Smooth muscle cell (in vitro differentiated cells): Measurements from ENCODE around the gene AFDN. TPM values are rescaled to one million over a fixed set of nuclear protein-coding genes. Genes with fewer than 3 reads are reported as not detected.

Source experiments
- DNase-seq: peaks from one replicate; lab custom pipeline; 2025; ENCODE audit not compliant: unreplicated experiment; lab: John Stamatoyannopoulos, UW
- H2AFZ ChIP-seq: fragments of 200-600 bp; sonication (generic); 2 replicates; pipeline ENCODE4 v1.6.0; 2016; ENCODE audit warnings: antibody characterized with exemption, low read depth, mild to moderate bottlenecking
- H3F3A ChIP-seq: fragments of 200-600 bp; sonication (generic); 2 replicates; pipeline ENCODE4 v1.6.0; 2017; ENCODE audit warnings: antibody characterized with exemption, low read depth
- H3K27ac ChIP-seq: fragments of 200-600 bp; sonication (generic); 2 replicates; pipeline ENCODE4 v1.5.1; 2016; ENCODE audit warnings: low read depth, mild to moderate bottlenecking
- H3K27me3 ChIP-seq: fragments of 200-600 bp; sonication (generic); 2 replicates; pipeline ENCODE4 v1.6.1; 2016; ENCODE audit warnings: low read depth, mild to moderate bottlenecking
- H3K36me3 ChIP-seq: fragments of 200-600 bp; sonication (generic); 2 replicates; pipeline ENCODE4 v1.5.1; 2016; ENCODE audit warnings: low read depth
- H3K4me1 ChIP-seq: fragments of 200-600 bp; sonication (generic); 2 replicates; pipeline ENCODE4 v1.5.1; 2016; ENCODE audit warnings: low read depth
- H3K4me2 ChIP-seq: fragments of 200-600 bp; sonication (generic); 2 replicates; pipeline ENCODE4 v1.6.0; 2016; ENCODE audit warnings: mild to moderate bottlenecking
- H3K4me3 ChIP-seq: fragments of 200-600 bp; sonication (generic); 2 replicates; pipeline ENCODE4 v1.5.1; 2016; ENCODE audit warnings: mild to moderate bottlenecking
- H3K79me2 ChIP-seq: fragments of 200-600 bp; sonication (generic); 2 replicates; pipeline ENCODE4 v1.6.0; 2016; ENCODE audit warnings: low read depth, mild to moderate bottlenecking
- H3K9ac ChIP-seq: fragments of 200-600 bp; sonication (generic); 2 replicates; pipeline ENCODE4 v1.6.0; 2016; ENCODE audit warnings: low read depth
- H3K9me3 ChIP-seq: fragments of 200-600 bp; sonication (generic); replicated peaks from 2 replicates; pipeline ENCODE4 v1.5.1; 2016; ENCODE audit warnings: low read depth
- H4K20me1 ChIP-seq: fragments of 200-600 bp; sonication (generic); 2 replicates; pipeline ENCODE4 v1.6.0; 2016; ENCODE audit warnings: low read depth
- CTCF ChIP-seq: fragments of 200-600 bp; sonication (generic); IDR thresholded peaks from 2 replicates; pipeline ENCODE4 v1.5.1; 2017; ENCODE audit warnings: borderline replicate concordance, mild to moderate bottlenecking, antibody characterized with exemption; ENCODE audit not compliant: insufficient read depth, poor library complexity, severe bottlenecking
- WGBS: methylation state at CpG from one replicate; pipeline ENCODE4 v1.1.7; 2016; ENCODE audit warnings: low lambda C conversion rate; 5-methylcytosine and 5-hydroxymethylcytosine counted together
- polyA plus RNA-seq: library from polyadenylated mRNA; unstranded; fragments of >200 nt; fragmentation: Nextera tagmentation; extraction: Ambion mirVana; gene quantifications from 2 replicates; pipeline ENCODE4 v1.2.1, GENCODE V29; 2016
- total RNA-seq: library from RNA; depleted of rRNA; stranded (reverse); fragments of >200 nt; gene quantifications from 2 replicates; pipeline ENCODE4 v1.2.3, GENCODE V29; 2014

Gene AFDN
- total and polyA plus RNA-seq, 2 experiments from 2014 or later: 52.3 to 98.8 TPM

DNA sequence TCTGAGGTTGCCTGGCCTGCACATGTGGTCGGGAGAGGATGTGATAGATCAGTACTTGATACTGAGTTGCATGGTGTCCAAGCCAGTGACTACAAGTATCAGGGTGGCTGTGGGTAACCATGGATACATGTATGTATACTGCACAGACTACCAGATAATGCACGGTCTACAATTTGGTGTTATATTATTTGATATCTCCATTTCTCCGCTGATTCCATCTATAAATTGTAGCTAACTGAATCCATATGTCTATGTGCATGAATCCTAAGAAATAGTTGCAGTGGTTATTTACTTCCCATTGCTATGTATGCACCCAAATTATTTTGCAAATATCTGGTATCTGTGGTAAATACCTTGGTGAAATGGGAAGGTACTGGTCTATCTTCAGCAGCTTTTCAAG is 87.0 kb downstream of the AFDN start:
- Histone ChIP-seq H3K27me3 (no peaks in the 10 kb centered on the region), H3K9me3 (no peaks in the 10 kb centered on the region), H3K4me1 (no peaks in the 10 kb centered on the region), H3K27ac (no peak overlapping the region), H3K9ac (no peak overlapping the region), H4K20me1 (no peaks in the 10 kb centered on the region), H2AFZ (no peak overlapping the region), H3K36me3 (peaks cover 19% of the 10 kb centered on the region), H3K4me2 (no peak overlapping the region), H3K79me2 (peaks cover 2% of the 10 kb centered on the region), H3F3A (peaks cover 4% of the 10 kb centered on the region), H3K4me3 (no peak overlapping the region)
- no peak for TF ChIP-seq CTCF
- 95% methylated on average over 3 of the region's 3 CpGs for WGBS
- DNase-seq: no peak

- H4K20me1 ChIP-seq: no peaks in the 10 kb centered on the region
- H3K36me3 ChIP-seq: peaks cover 19% of the 10 kb centered on the region
- no peaks in the 10 kb centered on the region for H3K4me1 ChIP-seq
- H3K27me3 ChIP-seq: no peaks in the 10 kb centered on the region
- no peak for TF ChIP-seq CTCF
- no peaks in the 10 kb centered on the region for H3K79me2 ChIP-seq
- no peak overlapping the region for H2AFZ ChIP-seq
- no peak overlapping the region for H3K4me3 ChIP-seq
- no peak overlapping the region for H3K4me2 ChIP-seq
- no peak for DNase-seq
- H3K27ac ChIP-seq: no peak overlapping the region
- H3K9ac ChIP-seq: no peak overlapping the region
- 99% methylated on average over 10 of the region's 10 CpGs for WGBS
- H3F3A ChIP-seq: peaks cover 4% of the 10 kb centered on the region
- H3K9me3 ChIP-seq: no peaks in the 10 kb centered on the region
Observed at GRCh38 chr6:167915139-167915538, 88.4 kb downstream of the AFDN start.

DNA sequence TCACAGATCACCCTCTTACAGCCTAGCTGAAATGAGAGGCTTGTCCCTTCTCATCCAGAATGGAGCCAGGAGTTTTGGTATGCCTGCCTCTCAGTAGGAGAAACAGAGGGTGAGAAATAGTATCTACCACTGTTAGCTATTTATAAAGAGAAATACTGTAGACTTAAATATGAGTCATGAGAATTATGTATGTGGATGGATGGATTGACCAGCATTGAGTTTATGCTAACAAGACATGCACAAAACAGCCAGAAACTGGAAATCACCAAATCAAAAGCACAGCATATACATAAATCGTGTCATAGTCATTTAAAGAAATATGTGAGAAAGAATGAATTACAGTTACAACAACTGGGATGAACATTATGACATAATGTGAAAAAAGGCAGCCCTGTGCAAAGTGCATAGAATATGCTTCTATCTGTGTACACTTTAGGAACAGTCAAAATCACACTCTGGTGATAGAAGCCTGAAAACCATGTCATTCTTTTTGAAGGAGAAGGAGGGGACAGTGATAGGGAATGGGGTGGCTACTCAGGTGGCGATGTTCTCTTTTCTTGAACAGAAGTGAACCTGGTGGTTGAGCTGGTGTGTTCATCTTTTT is 90.9 kb downstream of the AFDN start:
- no peaks in the 10 kb centered on the region for H3K27me3 ChIP-seq

More for the DNA sequence above, 90.9 kb downstream of the AFDN start:
- Histone ChIP-seq H3F3A (peaks cover 4% of the 10 kb centered on the region), H3K79me2 (no peaks in the 10 kb centered on the region), H3K4me1 (no peaks in the 10 kb centered on the region), H2AFZ (no peak overlapping the region), H3K27ac (no peak overlapping the region), H3K4me3 (no peak overlapping the region), H3K9me3 (no peaks in the 10 kb centered on the region), H3K36me3 (peaks cover 20% of the 10 kb centered on the region), H3K4me2 (no peak overlapping the region), H4K20me1 (no peaks in the 10 kb centered on the region), H3K9ac (no peak overlapping the region)
- no peak for DNase-seq
- 95% methylated on average over 2 of the region's 2 CpGs for WGBS
- TF ChIP-seq CTCF: no peak
